Calu3 (cell line): ENCODE results near the gene IPPK. TPM values are rescaled to one million over a fixed set of nuclear protein-coding genes. Genes with fewer than 3 reads are reported as not detected.

Source experiments
- BruUV-seq: library from RNA; stranded (reverse); fragments of 400-500 nt; replicated peaks from 2 replicates; lab custom pipeline; 2021; lab: Mats Ljungman, UMichigan
- CTCF ChIA-PET: fragments of 300-600 bp; sonication (Branson Sonifier 250); formaldehyde crosslinking; loops from one replicate; lab custom pipeline; 2022; ENCODE audit warnings: antibody characterized with exemption; lab: Charles Lee
- DNase-seq: peaks from one replicate; pipeline ENCODE4 v3.0.0; 2022
- H3K27ac Mint-ChIP-seq: one replicate; pipeline ENCODE4 v1.8.0; 2022; ENCODE audit warnings: mixed read lengths; ENCODE audit not compliant: unreplicated experiment
- H3K27me3 Mint-ChIP-seq: one replicate; pipeline ENCODE4 v1.8.0; 2022; ENCODE audit warnings: mixed read lengths; ENCODE audit not compliant: unreplicated experiment
- H3K36me3 Mint-ChIP-seq: one replicate; pipeline ENCODE4 v1.8.0; 2022; ENCODE audit warnings: mild to moderate bottlenecking, moderate library complexity, mixed read lengths; ENCODE audit not compliant: insufficient read depth, unreplicated experiment
- H3K4me1 Mint-ChIP-seq: one replicate; pipeline ENCODE4 v1.8.0; 2022; ENCODE audit warnings: mild to moderate bottlenecking, low read depth, mixed read lengths; ENCODE audit not compliant: unreplicated experiment
- H3K4me3 Mint-ChIP-seq: one replicate; pipeline ENCODE4 v1.8.0; 2022; ENCODE audit warnings: mild to moderate bottlenecking, low read depth, moderate library complexity, mixed read lengths; ENCODE audit not compliant: unreplicated experiment
- H3K9me3 Mint-ChIP-seq: one replicate; pipeline ENCODE4 v1.8.0; 2022; ENCODE audit warnings: low read depth, mixed read lengths; ENCODE audit not compliant: unreplicated experiment
- intact Hi-C: fragments of 100-400 bp; cut with micrococcal nuclease; formaldehyde crosslinking; loops from one replicate; pipeline ENCODE4 v1.10.0; 2022; ENCODE audit not compliant: unreplicated experiment
- total RNA-seq: library from RNA; stranded (reverse); gene quantifications from 2 replicates; pipeline ENCODE4 v1.2.3, GENCODE V29; 2022
- TF ChIP-seq, protein P1 (sequence below): fragments of 200-600 bp; IDR thresholded peaks from one replicate; pipeline ENCODE4 v1.8.0; 2022; ENCODE audit warnings: antibody characterized with exemption; ENCODE audit not compliant: unreplicated experiment

The IPPK gene
- total RNA-seq, 1 experiment from 2014 or later, result 8.9 TPM

DNA sequence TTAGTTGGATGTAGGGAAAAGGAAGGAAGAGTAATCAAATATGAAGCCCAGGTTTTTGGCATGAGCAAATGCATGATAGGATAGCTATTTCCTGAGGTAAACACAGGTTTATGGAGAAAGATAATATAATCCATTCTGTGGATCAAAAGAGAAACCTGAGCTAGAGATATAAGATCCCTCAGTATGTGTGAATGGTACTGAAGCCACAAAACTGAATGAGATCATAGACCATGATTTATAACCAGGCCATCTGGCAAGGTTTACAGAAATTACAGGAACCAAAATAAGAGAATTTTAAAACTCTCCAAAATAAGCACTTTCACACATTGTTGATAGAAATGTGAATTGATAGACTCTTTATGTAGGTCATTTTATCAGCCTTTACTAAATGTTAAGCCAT lies 105.4 kb downstream of the IPPK start:
- CTCF ChIA-PET, result interaction anchor here (0.6 kb wide), 2 partner anchors 11 to 15 kb away, joined by 3 to 4 read pairs; no protein-coding TSS in a partner anchor
- intact Hi-C loops, result no loop called here
- no peak overlapping the region for H3K4me3 Mint-ChIP-seq
- H3K36me3 Mint-ChIP-seq, result no peaks in the 10 kb centered on the region
- TF ChIP-seq, protein P1, sequence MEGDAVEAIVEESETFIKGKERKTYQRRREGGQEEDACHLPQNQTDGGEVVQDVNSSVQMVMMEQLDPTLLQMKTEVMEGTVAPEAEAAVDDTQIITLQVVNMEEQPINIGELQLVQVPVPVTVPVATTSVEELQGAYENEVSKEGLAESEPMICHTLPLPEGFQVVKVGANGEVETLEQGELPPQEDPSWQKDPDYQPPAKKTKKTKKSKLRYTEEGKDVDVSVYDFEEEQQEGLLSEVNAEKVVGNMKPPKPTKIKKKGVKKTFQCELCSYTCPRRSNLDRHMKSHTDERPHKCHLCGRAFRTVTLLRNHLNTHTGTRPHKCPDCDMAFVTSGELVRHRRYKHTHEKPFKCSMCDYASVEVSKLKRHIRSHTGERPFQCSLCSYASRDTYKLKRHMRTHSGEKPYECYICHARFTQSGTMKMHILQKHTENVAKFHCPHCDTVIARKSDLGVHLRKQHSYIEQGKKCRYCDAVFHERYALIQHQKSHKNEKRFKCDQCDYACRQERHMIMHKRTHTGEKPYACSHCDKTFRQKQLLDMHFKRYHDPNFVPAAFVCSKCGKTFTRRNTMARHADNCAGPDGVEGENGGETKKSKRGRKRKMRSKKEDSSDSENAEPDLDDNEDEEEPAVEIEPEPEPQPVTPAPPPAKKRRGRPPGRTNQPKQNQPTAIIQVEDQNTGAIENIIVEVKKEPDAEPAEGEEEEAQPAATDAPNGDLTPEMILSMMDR, result no peak
- H3K27ac Mint-ChIP-seq, result no peak overlapping the region
- no peaks in the 10 kb centered on the region for H3K9me3 Mint-ChIP-seq
- H3K4me1 Mint-ChIP-seq, result no peaks in the 10 kb centered on the region
- BruUV-seq, result no TSS peak
- H3K27me3 Mint-ChIP-seq, result no peaks in the 10 kb centered on the region
- no peak for DNase-seq

Other genes starting within 250 kb of the IPPK start
- gene OMD, start 245.7 kb downstream of the IPPK start, total RNA-seq, result 0.14 TPM in 1 of 2 replicates, not detected in the other
- not detected in 2 replicates for gene ASPN, start 187.6 kb downstream of the IPPK start, total RNA-seq
- not detected in 2 replicates for gene ECM2, start 134.1 kb downstream of the IPPK start, total RNA-seq
- gene BICD2, start 94.7 kb upstream of the IPPK start, total RNA-seq, result 18.7 and 21.9 TPM in 2 replicates
- 5.8 and 6.3 TPM in 2 replicates for gene ZNF484, start 207.9 kb upstream of the IPPK start, total RNA-seq